GM19025 (cell line): ENCODE measurements around the gene TACR1.
"Not testable (repeated sequence)": the region's sequence is repeated elsewhere in the genome, so short reads cannot be mapped to it uniquely, and the experiment has no call there.

Experiments used
- ATAC-seq: cut with Tn5 transposase; IDR thresholded peaks from one replicate; pipeline ENCODE4 v1.9.1; 2021; ENCODE audit warnings: mild to moderate bottlenecking, low read depth, moderate library complexity; ENCODE audit not compliant: unreplicated experiment

TACR1 gene

DNA sequence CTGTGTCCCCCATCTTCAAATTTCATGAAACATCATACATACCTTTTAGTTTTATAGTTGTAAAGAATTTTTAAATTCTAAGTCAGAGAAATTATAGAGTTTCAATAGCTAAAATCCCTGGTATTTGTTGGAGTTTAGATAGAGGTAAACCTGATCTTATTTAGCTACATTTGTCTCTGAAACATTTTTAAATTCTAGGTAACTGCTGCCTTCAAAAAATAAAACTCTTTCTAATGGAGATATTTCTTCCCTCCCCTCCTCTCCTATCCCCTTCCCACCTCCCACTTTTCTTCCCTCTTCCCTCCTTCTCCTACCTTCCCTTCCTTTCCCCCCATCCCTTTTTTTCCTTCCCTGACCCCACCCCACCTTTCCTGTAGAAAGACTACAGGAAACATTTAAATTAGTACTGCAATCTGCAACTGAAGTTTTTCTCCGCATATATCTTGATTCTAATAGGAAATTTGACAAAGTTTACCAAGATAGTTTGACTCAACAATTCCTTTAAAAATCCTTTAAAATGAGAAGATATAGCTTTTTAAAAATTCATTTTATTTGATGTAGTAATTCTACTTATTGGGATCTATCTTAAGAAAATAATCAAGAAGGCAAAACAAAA is 4.1 kb downstream of the TACR1 start:
- ATAC-seq: no peak

- no peak for ATAC-seq
These were observed 5.0 kb downstream of the TACR1 start for GRCh38 chr2:75194184-75194868.

DNA sequence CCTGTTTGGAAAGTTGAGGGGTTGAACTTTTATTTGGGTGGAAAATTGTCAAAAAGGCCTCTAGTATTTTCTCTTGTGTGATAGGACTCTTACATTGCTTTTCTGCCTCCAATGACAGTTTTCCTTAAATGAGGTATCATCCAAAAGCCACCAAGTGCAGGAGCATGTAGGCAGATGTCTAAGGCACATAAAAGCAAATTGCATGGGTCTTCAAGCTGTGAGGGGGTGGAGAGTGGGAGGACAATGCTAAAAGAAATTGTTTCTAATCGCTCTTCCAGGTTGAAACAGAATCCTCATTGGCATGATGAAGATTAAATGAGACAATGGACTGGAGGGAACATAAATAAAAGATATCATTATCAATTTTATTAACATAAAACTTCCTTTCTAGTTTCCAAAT is 6.8 kb downstream of the TACR1 start:
- no peak for ATAC-seq

DNA sequence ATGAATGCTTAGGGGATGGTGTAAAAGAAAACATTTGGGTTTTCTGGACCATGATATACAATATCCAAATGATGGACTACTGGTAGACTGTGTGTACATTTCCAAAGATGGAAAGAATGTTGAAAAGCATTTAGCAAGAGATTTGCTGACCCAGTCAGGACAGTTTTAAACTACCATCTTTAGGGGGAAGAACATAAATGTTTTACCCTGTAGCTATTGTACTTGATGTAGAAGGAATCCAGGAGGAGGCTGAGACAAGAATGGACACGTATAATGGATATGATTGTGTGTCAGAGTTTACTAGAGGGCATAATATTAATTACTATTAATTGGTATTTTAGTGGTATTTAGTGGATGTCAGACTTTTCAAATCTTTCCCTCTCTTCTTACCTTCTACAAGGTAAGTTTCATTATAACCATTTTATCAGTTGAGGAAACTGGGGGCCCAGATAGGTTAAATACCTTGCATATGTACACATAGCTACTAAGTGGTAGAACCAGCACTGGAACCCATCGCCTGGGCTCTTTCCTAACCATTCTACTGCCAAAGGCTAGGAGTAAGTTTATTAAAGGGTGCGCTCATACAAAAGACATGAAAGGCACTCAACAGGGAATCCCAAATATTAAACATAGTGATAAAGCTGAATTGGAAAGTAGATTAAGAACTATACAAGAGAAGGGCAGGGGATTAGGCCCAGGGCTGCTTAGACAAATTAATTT is 8.9 kb downstream of the TACR1 start:
- ATAC-seq: no peak

DNA sequence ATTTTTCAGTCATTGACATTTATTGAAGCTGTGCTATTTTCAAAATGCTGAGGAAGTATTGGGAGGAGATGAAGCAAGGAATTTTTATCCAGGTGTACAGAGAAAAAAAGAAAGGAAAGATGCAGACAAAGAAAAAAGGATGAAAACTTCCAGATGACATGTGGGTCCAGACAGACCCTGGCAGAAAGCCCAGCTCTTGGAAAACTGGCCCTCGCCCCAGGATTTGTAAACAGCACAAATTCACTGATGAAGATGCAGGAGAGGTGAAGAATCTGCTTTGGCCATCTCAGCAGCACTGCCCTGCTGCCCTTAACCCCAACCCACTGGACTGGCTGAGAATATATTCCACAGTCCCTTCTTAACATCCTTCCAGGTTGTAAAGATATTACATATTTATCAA is 12.5 kb downstream of the TACR1 start:
- ATAC-seq: no peak

DNA sequence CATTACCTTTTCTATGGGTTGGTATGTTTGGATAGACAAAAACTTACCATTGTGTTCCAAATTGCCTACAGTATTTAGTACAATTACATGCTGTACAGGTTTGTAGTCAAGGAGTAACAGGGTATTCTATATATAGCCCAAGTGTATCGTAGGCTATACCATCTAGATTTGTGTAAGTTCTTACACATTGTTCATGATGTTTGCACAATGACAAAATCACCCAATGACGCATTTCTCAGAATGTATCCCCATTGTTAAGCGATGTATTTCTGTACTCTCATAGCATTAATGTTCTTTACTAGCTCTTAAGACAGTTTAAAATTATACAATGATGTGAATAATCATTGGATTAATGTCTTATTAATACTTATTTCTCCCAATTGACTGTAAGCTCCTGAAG is 16.7 kb downstream of the TACR1 start:
- no peak for ATAC-seq

DNA sequence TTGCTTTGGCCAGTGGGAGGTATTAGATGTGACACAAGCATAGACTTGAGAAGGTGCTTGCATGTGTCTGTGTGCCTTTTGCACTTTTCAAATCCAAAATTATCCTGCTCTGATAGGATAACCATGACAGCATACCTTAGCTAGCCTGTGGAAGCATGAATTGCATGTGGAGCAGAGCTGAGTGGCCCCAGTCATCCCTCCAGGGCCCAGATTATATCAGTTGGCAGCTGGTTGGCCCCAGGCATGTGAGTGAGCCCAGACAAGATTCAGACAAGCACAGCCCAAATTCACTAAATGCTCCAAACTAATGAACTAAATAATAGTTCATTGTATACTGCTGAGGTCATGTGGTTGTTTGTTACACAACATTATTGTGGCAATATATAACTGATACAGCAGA is 18.8 kb downstream of the TACR1 start:
- ATAC-seq: no peak

DNA sequence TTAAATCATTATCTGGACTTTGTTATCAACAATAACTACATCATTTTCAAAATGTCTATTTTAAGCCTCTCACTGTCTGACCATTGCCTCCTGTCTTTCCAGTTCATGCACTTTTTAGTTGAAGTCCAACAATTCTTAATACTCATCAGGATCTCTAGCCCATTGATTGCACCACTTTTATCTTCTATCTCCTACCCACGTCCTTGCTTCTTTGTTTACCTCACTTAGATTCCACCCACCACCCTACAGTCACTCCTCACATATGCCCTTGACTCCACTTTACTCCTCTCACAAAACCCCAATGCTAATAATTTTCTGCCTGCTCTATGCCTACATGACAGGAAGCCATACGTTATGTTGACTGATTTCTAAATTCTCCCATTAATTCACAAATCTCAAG is 21.9 kb downstream of the TACR1 start:
- no peak for ATAC-seq

- ATAC-seq: no peak
These were observed 23.9 kb downstream of the TACR1 start for GRCh38 chr2:75175456-75175855.

DNA sequence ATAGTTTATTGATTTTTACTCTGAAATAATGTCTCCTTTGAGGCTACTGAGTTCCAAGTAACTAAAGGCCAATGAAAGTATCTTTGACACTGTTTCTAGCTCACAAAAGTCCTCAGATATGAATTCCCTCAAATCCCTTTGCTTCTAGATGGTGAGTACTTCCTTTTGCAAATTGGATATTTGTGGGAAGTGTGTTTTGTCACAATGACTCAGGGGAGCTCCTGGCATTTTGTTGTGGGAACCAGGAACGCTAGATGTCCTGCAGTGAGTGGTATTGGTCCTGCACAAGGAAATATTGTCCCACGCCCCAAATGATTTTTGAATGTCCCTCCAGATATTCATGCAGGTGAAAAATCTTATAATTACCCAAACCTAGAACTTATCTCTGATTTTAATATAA is 24.3 kb downstream of the TACR1 start:
- no peak for ATAC-seq

DNA sequence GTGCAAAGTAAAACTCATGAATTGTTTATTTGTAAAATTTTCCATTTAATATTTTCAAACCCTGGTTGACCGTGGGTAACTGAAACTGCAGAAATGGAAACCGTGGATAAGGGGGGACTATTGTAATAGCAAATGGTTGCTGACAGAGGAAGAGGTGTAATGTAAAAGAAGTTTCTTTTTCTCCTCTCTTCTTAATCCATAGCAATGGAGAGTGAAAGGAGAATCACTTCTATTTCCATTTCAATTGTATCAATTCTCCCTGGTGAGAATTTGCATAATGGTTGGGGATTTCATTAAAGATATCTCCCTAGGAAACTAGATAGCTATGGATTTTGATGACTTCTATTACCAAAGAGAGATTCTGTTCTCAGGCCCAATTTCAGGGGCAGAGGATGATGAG is 24.8 kb downstream of the TACR1 start:
- ATAC-seq: no peak

GRCh38 chr2:75173740-75174139 is 25.6 kb downstream of the TACR1 start:
- ATAC-seq: no peak

GRCh38 chr2:75171423-75171822 is 27.9 kb downstream of the TACR1 start:
- ATAC-seq: not testable (repeated sequence)

GRCh38 chr2:75170889-75171288 is 28.4 kb downstream of the TACR1 start:
- ATAC-seq: no peak

DNA sequence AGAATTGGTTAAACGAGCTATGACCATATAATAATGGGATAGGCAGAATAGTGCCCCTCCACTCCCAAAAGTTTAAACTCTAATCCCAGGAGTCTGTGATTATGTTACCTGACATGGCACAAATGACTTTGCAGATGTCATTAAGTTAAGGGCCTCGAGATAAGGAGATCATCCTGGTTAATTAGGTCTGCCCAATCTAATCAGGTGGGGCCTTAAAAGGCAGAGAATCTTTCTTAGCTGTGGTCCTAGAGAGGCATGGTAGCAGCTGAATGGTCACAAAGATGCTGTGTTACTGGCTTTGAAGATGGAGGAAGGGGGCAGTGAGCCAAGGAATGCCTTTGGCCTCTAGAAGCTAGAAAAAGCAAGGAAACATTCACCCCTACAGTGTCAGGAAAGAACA is 31.1 kb downstream of the TACR1 start:
- ATAC-seq: no peak

- ATAC-seq: no peak
These were observed 32.8 kb downstream of the TACR1 start for GRCh38 chr2:75166491-75166890.

- ATAC-seq: no peak
These were observed 36.4 kb downstream of the TACR1 start for GRCh38 chr2:75162897-75163296.

DNA sequence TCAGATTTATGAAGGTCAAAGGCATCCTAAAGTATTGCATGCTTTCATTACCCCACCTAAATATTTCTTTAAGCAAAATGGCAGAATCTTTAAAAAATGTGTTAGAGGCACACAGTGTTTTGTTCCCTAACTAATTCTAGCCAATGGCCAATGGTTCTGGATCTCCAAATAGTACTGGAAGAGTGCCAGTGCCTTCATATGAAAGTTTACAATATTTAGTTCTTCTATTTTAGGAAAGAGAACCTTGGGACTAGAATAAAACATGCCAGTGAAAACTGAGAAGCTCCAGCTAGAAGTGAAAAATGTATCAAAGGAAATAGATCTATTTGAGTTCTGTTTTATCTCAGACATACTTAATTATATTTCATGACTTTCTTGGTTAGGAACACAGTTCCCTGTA is 37.1 kb downstream of the TACR1 start:
- ATAC-seq: no peak

GRCh38 chr2:75157435-75157834 is 41.9 kb downstream of the TACR1 start:
- no peak for ATAC-seq

GRCh38 chr2:75155115-75155514 is 44.2 kb downstream of the TACR1 start:
- no peak for ATAC-seq

- no peak for ATAC-seq
These were observed 46.1 kb downstream of the TACR1 start for GRCh38 chr2:75153221-75153620.

DNA sequence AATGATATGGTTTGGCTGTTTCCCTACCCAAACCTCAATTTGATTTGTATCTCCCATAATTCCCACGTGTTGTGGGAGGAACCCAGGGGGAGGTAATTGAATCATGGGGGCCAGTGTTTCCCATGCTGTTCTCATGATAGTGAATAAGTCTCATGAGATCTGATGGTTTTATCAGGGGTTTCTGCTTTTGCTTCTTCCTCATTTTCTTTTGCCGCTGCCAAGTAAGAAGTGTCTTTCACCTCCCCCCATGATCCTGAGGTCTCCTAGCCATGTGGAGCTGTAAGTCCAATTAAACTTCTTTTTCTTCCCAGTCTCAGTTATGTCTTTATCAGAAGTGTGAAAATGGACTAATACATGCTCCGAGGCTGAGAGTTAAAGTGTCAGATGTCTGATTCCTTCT is 47.1 kb downstream of the TACR1 start:
- not testable (repeated sequence) for ATAC-seq
